ENCODE data around the gene MKRN1.
"Not testable (repeated sequence)": the region's sequence is repeated elsewhere in the genome, so short reads cannot be mapped to it uniquely, and the experiment has no call there.

The MKRN1 gene, protein sequence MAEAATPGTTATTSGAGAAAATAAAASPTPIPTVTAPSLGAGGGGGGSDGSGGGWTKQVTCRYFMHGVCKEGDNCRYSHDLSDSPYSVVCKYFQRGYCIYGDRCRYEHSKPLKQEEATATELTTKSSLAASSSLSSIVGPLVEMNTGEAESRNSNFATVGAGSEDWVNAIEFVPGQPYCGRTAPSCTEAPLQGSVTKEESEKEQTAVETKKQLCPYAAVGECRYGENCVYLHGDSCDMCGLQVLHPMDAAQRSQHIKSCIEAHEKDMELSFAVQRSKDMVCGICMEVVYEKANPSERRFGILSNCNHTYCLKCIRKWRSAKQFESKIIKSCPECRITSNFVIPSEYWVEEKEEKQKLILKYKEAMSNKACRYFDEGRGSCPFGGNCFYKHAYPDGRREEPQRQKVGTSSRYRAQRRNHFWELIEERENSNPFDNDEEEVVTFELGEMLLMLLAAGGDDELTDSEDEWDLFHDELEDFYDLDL

DNA sequence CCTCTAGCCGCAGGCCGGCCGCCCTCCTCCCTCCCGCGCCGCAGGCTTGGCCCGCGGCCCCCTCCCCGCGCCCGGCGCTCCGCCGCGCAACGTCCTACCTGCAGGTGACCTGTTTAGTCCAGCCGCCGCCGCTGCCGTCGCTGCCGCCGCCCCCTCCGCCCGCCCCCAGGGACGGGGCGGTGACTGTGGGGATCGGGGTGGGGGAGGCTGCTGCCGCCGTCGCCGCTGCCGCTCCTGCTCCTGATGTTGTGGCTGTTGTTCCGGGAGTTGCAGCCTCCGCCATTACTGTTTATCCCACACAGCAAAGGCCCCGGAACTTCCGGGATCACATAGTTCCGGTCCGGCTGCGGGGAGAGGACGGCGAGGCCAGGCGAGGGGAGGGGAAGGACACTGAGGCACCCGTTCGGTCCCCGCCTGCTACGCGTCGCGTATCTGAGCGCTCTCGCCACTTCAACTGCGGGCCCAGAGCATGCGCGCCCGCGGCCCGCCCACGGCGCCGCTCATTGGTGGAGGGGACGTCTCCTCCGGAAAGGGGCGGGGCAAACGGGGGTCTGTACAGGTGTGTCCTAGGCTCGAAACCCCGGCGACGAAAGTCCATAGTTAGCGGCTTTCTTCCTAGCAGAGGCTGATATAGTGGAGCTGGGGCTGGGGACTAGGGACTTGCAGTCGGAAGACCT lies at the start of gene MKRN1:
TSS of gene MKRN1 (minus strand) at position 444 of the 677 bp plus-strand sequence. CDS start at position 283, 161 bp downstream.
- DNase-seq = peak; percentile 97

DNA sequence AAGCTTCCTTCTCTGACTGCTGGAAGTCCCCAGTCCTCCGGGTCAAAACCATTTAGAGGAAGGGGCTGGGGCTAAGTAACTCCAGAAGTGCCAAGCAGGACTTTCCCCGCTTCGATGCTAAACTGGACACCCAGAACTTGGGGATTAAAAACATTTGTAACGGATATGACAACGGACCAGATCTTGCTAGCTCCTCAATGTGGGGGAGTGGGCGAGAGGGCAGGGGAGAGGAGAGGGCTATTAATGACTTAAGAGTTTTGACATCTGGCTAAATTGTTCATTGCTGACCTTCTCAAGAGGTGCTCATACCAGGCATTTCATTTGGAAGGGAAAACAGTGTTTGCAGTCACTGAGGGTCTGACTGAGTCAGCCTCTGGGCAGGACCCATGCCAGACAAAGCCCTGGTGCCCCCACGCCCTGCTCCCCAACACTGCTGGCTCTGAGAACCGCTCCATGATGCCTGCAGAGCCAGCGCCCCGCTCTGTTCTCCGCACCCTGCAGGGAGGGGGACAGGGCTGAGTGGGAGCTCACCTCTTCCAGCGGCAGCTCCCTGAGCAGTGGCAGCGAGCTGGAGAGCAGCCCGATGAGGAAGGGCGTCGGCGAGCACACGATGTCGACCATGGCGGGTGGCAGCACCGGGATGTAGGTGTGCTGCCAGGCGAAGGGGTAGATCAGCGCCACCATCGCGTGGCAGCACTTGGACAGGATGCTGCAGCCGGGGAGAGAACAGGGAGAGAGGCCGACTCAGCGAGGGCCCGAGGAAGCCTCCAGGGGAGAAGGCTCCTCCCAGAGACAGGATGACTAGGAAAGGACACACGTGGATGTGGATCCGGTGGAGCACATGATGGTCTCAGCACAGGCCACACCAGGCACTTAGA lies 47.7 kb upstream of the MKRN1 start:
- DNase-seq = no peak

DNA sequence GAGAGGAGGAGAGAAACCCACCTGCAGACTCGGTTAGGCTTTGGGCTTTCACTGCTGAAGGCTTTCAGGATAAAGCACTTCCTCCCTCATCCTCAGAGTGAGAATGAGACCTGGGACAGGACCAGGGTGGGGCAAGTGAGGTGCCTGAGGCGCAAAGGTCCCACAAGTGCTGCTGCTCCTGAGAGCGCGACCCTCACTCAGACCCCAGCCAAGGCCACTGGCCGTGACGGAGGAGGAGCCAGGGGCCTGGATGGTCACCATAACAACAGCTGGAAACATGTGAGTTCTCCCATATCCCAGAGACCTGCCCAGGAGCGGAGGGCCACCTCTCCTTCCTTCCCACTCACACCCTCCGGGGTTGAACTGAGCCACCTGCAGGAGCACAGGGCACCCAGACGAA lies 46.9 kb upstream of the MKRN1 start:
- DNase-seq = no peak

DNA sequence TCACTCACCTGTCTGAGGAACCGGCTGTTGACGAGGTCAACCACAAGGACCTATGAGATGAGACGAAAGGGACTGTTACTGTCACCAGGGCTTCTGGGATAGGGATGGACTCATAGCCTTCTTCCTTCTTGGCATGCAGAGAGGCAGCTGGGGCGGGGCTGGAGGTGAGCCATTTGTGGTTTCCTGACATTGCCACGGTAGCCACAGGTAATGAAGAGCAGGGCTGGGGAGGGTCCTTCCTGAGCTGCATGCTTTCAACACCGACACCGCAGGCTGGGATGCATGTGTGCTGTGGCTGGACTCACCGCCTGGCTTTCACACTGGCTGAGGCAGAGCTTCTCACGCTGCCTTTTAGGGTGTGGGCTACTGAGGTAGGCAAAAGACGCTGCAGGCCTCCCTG lies 46.4 kb upstream of the MKRN1 start:
- DNase-seq = no peak

DNA sequence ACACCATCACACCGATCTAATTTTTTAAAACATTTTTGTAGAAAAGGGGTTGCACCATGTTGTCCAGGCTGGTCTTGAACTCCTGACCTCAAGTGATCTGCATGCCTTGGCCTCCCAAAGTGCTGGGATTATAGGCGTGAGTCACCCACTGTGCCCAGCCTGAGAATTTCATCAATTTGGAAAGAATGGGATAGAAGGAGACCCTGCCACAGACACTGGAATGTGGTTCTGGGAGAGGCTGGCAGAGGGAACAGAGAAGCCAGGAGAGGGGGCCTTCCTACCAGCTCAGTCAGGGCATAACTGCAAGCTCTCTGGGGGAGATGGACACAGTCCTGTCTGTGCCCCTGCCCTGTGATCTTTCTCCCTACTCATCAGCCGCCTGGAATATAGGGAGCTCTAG lies 42.1 kb upstream of the MKRN1 start:
- no peak for DNase-seq

DNA sequence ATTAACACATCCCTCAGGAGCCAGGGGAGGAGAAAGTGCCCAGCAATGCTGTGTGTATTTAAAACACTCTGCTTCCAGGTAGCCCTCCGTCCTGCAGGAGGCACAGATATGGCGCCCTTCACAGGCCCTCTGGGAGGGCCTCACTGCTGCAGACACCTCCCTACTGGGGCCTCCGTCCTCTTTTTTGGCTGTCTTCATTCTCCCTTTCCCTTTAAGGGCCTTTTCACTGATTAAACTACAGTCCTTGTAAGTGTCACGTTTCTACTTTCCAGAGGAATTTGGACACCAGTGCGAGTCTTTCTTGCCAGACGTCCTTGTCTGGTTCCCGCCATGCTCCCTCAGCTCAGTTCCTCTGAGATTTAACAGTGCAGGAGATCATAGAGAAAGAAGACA lies 39.7 kb upstream of the MKRN1 start:
- no peak for DNase-seq

DNA sequence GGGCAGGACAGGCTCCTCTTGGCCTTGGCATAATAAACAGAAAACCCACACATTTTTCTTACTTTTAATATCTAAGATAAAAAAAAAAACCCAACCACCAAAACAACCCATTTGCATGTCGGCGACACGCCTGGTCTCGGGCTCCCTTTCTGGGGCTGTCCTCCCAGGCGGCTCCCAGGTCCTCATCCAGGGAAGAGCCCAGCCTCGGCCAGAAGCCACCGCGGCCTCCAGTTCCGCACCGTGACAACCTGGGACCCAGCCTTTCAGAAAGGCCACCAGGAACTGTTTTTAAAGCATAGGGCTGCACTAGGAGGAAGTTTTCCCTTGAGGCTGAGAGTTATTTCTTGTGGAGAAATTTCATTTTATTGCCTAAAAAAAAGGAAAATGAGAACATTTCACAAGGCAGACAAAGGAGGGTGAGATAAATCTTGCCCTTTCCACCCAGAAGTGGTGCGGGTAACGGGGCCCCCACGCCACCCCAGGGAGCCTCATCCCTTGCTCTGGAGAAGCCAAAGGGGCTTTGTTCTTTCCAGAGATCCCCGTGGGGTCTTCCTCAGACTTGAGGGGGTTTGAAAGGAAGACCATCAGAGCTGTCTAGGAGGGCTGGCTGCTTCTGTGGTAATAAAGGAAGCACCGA lies 39.2 kb upstream of the MKRN1 start:
- DNase-seq = no peak

DNA sequence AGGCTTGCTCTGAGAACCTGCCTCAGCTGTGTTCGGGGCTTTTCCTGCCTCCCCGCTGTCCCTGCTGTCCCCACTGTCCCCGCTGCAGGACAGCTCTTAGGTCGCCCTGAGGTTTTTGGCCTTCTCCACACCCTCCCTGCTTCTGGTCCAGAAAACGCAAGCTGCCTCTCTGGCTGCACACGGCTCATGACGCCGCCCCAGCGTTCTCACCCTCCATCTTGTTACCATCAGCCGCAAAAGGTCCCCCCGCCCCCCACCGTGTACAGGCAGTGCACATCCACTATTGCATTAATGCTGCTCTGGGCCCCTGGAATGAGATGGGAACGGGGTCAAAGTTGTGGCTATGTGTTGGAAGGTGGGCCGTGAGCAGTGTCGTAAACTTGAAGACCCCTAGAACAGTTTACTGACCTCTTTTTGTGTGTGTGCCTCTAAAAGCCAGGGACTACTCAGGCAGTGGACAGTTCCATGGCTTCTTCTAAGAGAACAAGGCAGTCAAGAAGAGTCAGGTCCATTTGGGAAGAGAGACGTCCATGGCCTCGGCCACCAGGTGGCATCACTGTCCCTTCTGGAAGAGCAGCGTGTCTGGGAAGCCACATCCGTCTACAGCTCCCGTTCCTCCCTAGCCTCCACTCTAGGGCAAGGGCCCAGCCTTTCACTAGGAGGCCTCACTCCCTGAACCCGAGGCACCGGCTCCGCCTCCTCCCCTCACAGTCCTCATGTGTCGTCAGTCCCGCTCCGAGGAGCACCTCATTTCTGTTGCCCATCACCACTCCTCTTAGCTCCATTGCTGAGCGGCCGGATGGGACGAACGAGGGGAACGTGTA lies 38.5 kb upstream of the MKRN1 start:
- peak; percentile 69 for DNase-seq

DNA sequence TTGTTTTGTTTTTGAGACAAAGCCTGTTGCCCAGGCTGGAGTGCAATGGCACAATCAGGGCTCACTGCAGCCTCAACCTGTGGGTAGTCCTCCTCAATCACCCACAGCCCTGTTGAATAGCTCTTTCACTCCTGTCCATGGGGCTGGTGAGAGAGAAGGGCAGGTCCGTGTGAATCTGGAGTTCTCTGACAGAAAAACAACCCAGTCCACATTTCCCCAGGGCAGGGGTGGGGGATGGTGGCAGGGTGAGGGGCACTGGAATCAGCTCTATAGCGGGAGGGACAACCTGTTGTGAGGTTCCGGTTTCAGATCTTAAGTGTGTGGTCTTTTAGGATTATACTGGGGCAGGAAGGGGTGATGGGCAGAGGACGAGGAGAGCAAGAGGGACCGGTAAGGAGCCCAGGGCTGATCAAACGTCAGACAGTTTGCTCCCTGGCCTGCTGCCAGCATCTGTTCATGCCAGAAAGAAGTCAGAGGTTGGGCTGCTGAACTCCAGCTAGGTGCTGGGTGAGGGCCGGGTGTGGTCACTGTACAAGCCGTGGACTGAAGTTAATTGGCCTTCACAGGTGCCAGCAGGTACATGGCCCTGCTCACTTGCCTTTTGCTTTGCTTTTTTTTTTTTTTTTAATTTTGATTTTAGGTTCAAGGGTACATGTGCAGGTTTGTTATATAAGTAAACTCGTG lies 33.2 kb upstream of the MKRN1 start:
- peak; percentile 5 for DNase-seq

DNA sequence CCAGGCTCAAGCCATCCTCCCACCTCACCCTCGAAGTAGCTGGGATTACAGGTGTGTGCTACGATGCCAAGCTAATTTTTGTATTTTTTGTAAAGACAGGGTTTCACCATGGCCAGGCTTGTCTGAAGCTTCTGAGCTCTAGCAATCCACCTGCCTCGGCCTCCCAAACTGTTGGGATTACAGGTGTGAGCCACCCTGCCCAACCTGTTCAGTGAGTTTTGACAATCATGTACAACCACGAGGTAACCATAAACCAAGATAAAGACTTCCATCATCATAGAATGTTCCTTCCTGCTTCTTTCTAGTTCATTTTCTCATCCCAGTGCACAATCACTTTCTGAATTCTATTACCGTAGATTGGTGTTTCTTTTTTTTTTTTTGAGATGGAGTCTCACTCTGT lies 30.5 kb upstream of the MKRN1 start:
- no peak for DNase-seq

DNA sequence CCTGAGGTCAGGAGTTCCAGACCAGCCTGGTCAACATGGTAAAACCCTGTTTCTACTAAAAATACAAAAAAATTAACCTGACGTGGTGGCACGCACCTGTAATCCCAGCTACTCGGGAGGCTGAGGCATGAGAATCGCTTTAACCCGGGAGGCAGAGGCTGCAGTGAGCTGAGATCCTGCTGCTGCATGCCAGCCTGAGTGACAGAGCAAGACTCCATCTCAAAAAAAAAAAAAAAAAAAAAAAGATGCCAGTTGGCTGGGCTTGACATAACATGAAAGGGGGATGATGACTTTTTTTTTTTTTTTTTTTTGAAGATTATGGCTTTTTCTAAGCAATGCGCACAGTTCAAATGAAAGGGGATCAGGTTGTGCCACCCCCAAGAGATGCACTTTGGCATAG lies 28.3 kb upstream of the MKRN1 start:
- DNase-seq = not testable (repeated sequence)

DNA sequence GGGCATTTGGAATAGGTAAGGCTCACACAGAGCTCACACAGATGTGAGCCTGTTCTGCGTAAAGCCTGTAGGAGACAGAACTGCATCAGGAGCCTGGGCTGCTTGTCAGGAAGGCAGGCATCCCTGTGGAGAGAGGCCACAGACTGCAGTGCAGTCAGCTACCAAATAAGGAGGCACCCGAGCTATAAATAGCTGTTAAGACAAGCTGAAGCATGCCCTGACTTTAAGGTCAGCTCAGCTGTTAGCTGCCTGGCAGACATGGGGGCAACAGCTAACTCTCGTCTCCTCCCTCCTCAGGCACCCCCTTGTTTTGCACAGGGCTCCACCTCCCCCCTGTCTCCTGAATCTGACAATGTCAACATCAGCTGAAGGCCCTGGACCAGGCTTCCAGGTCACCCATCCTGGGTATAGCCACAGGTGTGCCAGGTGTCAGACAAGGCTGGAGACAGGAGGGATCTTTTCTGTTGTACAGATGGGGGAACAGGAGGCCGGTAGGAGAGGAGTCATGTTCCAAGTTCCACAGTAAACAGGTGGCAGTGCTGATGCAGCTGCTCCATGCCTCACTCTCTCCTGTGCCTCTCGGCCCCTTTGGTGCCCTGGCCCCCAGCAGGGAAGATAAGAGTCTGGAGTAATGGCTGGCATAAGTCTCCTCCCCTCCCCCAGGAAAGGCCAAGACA lies 27.6 kb upstream of the MKRN1 start:
- DNase-seq = no peak

DNA sequence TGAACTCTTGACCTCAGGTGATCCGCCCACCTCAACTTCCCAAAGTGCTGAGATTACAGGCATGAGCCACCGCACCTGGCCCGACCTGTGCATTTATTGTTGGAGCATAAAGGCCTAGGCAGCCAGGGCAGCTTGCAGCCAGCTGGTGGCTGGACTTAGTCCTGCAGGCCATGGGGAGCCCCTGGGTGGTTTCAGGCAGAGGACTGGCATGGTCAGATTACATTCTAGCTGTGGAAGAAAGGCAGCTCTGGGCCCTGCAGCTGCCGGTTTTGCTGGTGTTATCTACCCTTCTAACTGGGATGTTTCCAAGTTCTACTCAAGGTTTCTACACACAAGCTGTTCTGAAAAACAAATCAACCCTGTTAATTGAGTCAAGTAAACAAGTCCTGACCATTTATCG lies 22.7 kb upstream of the MKRN1 start:
- DNase-seq = no peak

DNA sequence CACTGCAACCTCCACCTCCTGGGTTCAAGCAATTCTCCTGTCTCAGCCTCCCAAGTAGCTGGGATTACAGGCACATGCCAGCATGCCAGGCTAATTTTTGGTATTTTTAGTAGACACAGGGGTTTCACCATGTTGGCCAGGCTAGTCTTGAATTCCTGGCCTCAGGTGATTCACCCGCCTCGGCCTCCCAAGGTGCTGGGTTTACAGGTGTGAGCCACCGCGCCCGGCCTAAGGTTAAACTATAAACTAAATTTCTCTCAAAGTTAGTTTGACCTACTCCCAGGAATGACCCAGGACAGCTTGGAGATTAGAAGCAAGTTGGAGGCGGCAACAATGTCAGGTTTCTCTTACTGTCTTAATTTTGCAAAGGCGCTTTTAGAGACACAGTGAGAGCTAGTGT lies 18.5 kb upstream of the MKRN1 start:
- DNase-seq = not testable (repeated sequence)

DNA sequence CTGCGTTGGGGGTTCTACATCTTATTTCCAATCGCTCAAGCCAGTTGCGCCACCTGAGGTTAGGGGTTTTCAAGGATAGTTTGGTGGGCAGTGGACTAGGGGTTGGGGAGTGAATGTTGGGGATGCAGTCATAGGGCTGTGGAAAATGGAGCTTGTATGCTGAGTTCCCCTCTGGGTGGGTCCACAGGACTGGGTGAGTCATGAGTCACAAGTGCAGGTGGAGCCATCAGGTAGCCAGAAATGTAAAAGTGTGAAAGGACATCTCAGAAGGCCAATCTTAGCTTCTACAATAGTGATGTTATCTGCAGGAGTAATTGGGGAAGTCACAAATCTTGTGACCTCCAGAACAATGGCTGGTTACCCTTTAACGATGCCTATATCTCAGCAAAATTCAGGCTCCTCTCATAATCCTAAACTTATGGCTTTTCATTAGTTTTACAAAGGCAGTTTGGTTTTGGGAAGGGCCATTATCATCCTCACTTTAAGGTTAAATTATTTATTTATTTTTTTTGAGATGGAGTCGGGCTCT lies 18.0 kb upstream of the MKRN1 start:
- DNase-seq = no peak

DNA sequence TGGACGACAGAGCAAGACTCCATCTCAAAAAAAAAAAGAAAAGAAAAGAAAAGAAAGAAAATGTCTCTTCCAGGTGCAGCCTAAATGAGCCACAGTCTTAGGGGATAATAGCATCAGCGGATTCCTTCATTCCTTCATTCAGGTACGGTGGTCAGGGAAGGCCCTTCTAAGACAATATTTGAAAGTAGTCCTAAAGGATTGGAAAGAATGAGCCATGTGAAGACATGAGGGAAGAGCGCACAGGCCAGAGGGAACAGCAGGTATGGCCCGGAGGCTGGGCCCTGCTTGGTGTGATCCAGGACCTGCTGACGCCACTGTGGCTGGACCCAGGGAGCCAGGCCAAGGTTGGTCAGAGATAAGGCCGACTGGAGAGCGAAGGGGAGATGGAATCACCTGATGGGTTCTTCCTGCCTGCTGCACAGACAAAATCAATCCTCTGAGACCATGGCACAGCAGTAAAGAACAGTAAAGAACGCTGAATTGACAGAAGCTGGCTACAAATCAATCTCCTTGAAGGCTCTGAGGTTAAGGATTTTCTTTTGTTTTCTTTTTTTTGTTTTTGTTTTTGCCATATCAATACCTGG lies 16.3 kb upstream of the MKRN1 start:
- no peak for DNase-seq

DNA sequence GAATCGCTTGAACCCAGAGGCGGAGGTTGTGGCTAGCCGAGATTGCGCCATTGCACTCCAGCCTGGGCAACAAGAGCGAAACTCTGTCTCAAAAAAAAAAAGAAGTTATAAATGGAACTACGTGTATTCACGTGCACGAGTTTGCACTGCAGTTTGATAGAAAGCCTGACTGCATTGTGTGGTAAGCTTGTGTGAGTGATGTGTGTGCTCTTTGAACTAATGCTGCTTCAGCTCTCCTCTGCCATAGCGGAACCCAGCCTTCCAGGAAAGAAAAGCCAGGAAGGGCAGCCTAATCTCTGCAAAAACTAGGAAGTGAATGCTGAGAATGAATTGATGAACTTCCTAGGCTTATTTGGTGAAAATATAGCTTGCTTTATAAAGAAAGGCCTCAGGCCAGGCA lies 15.6 kb upstream of the MKRN1 start:
- no peak for DNase-seq

DNA sequence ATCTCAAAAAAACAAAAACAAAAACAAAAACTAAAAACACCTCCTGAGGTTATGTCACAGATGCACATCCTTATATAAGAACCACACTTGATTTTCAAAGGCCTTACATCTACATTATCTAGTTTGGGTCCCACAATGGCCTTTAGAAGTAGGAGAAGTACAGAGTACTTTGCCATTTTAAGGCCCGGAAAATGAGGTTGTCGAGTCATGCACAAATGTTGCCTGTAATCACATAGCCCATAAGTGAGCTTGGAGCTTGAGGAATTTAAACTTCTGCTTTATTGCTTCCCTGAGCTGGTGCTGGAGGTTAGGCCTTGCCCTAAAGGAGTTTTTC lies 9.7 kb upstream of the MKRN1 start:
- no peak for DNase-seq

DNA sequence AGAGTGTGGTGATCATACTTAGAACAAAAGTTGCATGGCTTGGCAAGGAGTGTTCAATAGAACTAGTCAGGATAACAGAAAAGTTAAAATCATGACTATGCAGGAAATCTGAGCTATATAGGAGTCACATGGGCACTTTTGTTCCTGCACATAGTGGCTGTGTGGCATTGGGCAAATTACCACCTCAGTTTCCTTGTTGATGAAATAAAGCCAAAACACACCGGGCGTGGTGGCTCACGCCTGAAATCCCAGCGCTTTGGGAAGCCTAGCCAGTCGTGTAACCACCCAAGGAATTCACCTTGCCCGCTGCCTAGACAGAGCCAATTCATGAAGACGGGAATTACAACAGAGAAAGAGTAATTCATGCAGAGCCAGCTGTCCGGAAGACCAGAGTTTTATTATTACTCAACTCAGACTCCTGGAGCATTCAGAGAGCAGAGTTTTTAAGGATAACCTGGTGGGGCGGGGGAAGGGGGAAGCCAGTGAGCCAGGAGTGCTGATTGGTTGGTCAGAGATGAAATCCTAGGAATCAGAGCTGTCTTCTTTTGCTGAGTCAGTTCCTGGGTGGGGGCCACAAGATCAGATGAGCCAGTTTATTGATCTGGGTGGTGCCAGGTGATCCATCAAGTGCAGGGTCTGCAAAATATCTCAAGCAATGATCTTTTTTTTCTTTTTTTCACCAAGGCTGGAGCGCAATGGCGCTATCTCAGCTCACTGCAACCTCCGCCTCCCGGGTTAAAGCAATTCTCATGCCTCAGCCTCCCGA lies 6.4 kb upstream of the MKRN1 start:
- no peak for DNase-seq

Data from NCI-H1436 (cell line).